NT2/D1 (cell line): Measurements from ENCODE around the gene KREMEN1.

Experiments used
- DNase-seq: peaks from one replicate; pipeline ENCODE4 v3.0.0-alpha.2; 2011; ENCODE audit warnings: low read depth, low spot score
- H3K27me3 ChIP-seq: 2 replicates; pipeline ENCODE4 v1.6.0; 2011; ENCODE audit warnings: mild to moderate bottlenecking; ENCODE audit not compliant: insufficient read length, insufficient read depth
- H3K36me3 ChIP-seq: 2 replicates; pipeline ENCODE4 v1.6.1; 2011; ENCODE audit warnings: mild to moderate bottlenecking, low read length, mixed read lengths; ENCODE audit not compliant: insufficient read depth, insufficient read length
- H3K4me1 ChIP-seq: 2 replicates; pipeline ENCODE4 v1.5.1; 2011; ENCODE audit not compliant: insufficient read depth, insufficient read length
- H3K4me3 ChIP-seq: 2 replicates; pipeline ENCODE4 v1.5.1; 2011; ENCODE audit warnings: low read depth; ENCODE audit not compliant: insufficient read length
- H3K9ac ChIP-seq: 2 replicates; pipeline ENCODE4 v1.6.0; 2011; ENCODE audit warnings: low read depth; ENCODE audit not compliant: insufficient read length
- H3K9me3 ChIP-seq: 2 replicates; pipeline ENCODE4 v1.5.1; 2011; ENCODE audit warnings: mild to moderate bottlenecking, low read length; ENCODE audit not compliant: insufficient read depth
- SUZ12 ChIP-seq: IDR thresholded peaks from 2 replicates; pipeline ENCODE4 v1.6.1; 2011; ENCODE audit not compliant: insufficient read length, insufficient read depth; ENCODE audit errors: extremely low read depth
- YY1 ChIP-seq: IDR thresholded peaks from 2 replicates; pipeline ENCODE4 v1.6.1; 2011; ENCODE audit not compliant: insufficient read length, insufficient read depth
- ZNF274 ChIP-seq: IDR thresholded peaks from 2 replicates; pipeline ENCODE4 v1.6.1; 2011; ENCODE audit warnings: mild to moderate bottlenecking, low read depth, low read length

The KREMEN1 gene

GRCh38 chr22:29186302-29186701 is 113.5 kb downstream of the KREMEN1 start:
- TF ChIP-seq SUZ12, result no peak
- no peak for TF ChIP-seq ZNF274
- DNase-seq, result no peak
- Histone ChIP-seq H3K9ac (no peak overlapping the region), H3K9me3 (no peaks in the 10 kb centered on the region), H3K4me1 (peaks cover 3% of the 10 kb centered on the region), H3K4me3 (no peak overlapping the region), H3K27me3 (no peaks in the 10 kb centered on the region), H3K36me3 (no peaks in the 10 kb centered on the region)

GRCh38 chr22:29187831-29188230 is 115.0 kb downstream of the KREMEN1 start:
- Histone ChIP-seq H3K36me3 (no peaks in the 10 kb centered on the region), H3K4me3 (no peak overlapping the region), H3K27me3 (no peaks in the 10 kb centered on the region), H3K9me3 (no peaks in the 10 kb centered on the region), H3K9ac (no peak overlapping the region), H3K4me1 (peaks cover 3% of the 10 kb centered on the region)
- TF ChIP-seq YY1 (no peak), ZNF274 (no peak), SUZ12 (no peak)
- no peak for DNase-seq

DNA sequence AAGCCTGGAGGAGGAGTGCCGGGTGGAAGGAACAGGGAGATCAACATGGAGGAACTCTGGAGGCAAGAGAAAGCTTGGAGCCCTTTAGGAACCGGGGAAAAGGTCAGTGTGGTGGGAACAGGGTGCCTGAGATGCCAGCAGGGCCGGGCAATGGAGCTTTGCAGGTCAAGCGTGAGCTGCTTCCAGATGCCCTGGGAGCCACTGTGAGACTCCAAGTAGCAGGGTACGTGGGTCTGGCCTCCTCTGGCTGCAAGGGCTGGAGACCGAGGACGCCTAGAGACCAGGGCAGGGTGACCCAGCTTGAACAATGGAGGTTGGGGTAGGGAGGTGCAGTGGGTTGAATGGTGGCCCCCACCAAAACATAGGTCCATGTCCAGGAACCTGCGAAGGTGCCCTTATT is 117.2 kb downstream of the KREMEN1 start:
- TF ChIP-seq ZNF274, result no peak
- TF ChIP-seq YY1, result no peak
- Histone ChIP-seq H3K4me3 (no peak overlapping the region), H3K4me1 (peaks cover 3% of the 10 kb centered on the region), H3K27me3 (no peaks in the 10 kb centered on the region), H3K36me3 (no peaks in the 10 kb centered on the region), H3K9ac (no peak overlapping the region), H3K9me3 (no peaks in the 10 kb centered on the region; the same call in 1 of the 2 replicates)
- DNase-seq, result no peak

DNA sequence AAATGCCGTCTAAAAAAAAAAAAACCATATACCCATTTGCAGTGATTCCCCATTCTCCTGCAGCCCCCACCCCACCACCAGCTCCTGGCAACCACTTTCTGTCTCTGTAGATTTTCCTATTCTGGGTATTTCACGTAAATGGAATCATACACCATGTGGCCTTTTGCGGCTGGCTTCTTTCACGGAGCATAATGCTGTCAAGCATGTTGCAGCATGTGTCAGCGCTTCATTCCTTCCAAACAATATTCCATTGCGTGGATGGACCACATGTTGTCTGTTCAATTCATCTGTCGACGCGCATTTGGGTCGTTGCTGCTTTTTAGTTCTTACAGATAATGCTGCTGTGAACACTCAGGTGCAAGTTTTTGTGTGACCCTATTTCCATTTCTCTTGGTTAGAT is 118.1 kb downstream of the KREMEN1 start:
- no peaks in the 10 kb centered on the region for H3K36me3 ChIP-seq
- TF ChIP-seq YY1, result no peak
- TF ChIP-seq ZNF274, result no peak
- TF ChIP-seq SUZ12, result no peak
- H3K9me3 ChIP-seq, result no peaks in the 10 kb centered on the region; the same call in 1 of the 2 replicates
- H3K4me1 ChIP-seq, result peaks cover 10% of the 10 kb centered on the region
- no peak overlapping the region for H3K9ac ChIP-seq
- no peak overlapping the region for H3K4me3 ChIP-seq
- no peaks in the 10 kb centered on the region for H3K27me3 ChIP-seq
- DNase-seq, result no peak

DNA sequence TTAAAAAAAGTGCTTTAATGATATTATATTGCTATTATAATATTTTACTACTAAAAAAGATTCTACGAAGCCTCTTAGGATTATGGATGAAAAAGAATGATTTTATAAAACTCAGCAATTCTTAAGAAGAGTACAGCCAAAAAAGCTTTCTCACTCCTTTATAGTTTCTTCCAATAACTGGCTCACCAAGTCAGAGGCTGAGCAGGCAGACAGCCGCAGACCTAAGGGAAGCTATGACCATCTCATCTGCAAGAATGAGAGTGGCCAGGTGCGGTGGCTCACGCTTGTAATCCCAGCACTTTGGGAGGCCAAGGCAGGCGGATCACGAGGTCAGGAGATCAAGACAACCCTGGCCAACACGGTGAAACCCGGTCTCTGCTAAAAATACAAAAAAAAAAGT is 120.2 kb downstream of the KREMEN1 start:
- no peak overlapping the region for H3K9ac ChIP-seq
- H3K27me3 ChIP-seq, result no peaks in the 10 kb centered on the region
- TF ChIP-seq SUZ12, result no peak
- TF ChIP-seq ZNF274, result no peak
- no peak for TF ChIP-seq YY1
- H3K9me3 ChIP-seq, result no peaks in the 10 kb centered on the region; the same call in 1 of the 2 replicates
- DNase-seq, result no peak
- no peaks in the 10 kb centered on the region for H3K36me3 ChIP-seq
- H3K4me3 ChIP-seq, result no peak overlapping the region
- H3K4me1 ChIP-seq, result peaks cover 7% of the 10 kb centered on the region

DNA sequence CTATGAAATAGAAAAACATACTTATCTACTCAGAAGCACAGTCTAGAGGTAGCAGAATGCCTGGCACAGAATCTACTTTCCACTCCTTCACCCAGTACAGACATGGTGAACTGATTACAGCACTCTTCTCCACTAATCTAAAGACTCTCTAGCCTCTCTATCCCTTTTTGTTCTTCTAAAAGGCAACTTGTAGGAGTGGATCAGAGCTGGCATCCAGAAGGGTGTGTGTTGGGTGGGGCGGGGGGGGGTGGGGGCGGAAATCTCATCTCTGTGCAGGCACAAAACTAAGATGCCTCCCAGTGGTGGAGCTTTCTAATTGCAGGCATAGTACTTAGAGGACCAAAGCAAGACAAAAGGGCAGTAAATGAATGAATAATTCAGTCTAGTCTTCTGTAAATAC is 121.3 kb downstream of the KREMEN1 start:
- H3K9ac ChIP-seq, result no peak overlapping the region
- no peak for DNase-seq
- H3K4me1 ChIP-seq, result peaks cover 7% of the 10 kb centered on the region

DNA sequence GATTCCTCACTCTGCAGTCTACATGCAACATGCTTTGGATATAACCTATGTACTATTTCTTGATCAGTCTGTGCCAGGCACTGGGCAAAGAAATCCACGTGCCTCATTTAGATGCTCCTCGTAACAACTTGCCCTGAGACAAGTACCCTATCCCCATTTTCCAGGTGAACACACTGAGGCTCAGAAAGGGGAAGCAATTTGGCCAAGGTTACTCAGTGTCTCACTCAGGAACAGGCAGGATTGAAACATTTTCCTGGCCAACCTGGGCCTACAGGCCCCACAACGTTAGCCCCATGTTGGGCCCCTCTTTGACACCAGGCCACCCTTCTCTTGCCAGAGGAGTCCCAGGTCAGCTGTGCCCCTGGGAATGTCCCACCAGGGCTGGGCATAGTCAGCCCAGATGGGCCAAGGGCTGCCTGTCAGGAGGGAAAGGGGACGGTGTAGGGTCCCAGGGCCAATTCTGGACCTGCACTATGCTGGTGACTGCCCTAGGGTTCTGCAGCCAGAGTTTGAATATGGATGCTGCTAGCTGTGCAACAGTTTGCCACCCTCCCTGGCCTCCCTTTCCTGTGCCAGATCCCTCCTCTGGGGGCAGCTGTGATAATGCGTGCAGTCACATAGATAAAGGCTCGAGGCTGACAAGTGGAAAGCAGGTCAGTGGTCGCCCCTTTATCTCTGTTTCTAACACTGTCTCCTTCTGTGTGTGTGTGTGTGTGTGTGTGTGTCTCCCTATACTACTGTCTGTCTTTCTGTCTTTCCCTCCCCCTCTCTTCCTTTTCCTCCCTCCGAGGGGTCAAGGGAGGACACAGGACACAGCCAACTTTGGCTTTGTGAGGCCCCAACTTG is 122.5 kb downstream of the KREMEN1 start:
- no peak overlapping the region for H3K9ac ChIP-seq
- no peaks in the 10 kb centered on the region for H3K36me3 ChIP-seq
- no peaks in the 10 kb centered on the region for H3K27me3 ChIP-seq
- TF ChIP-seq YY1 (no peak), ZNF274 (no peak), SUZ12 (no peak)
- no peaks in the 10 kb centered on the region; the same call in 1 of the 2 replicates for H3K9me3 ChIP-seq
- no peak overlapping the region for H3K4me3 ChIP-seq
- DNase-seq, result no peak
- peaks cover 7% of the 10 kb centered on the region for H3K4me1 ChIP-seq

More for the DNA sequence above, 121.3 kb downstream of the KREMEN1 start:
- no peak for TF ChIP-seq SUZ12
- TF ChIP-seq YY1, result no peak
- no peak for TF ChIP-seq ZNF274
- Histone ChIP-seq H3K36me3 (no peaks in the 10 kb centered on the region), H3K9me3 (no peaks in the 10 kb centered on the region; the same call in 1 of the 2 replicates), H3K4me3 (no peak overlapping the region), H3K27me3 (no peaks in the 10 kb centered on the region)
